K562 (cell line): ENCODE data around the gene ZNF513. TPM values are rescaled to one million over a fixed set of nuclear protein-coding genes. Genes with fewer than 3 reads are reported as not detected.
A peak's percentile ranks its signal among the peaks of the same experiment; 100 is the strongest.

Source experiments
- EGR1 ChIP-seq: fragments of 450-650 bp; conservative IDR thresholded peaks from 2 replicates; pipeline ENCODE4 v1.6.1; 2017; ENCODE audit warnings: mild to moderate bottlenecking
- ETS2 ChIP-seq: IDR thresholded peaks from 2 replicates; pipeline ENCODE4 v1.6.1; 2016; ENCODE audit warnings: borderline replicate concordance, missing genetic modification characterization, mild to moderate bottlenecking, moderate library complexity, missing compliant biosample characterization; ENCODE audit not compliant: poor library complexity, severe bottlenecking
- FOXM1 ChIP-seq, 2 experiments: fragments of 450-650 bp in 1 of 2; sonication (generic) in 1 of 2; formaldehyde crosslinking in 1 of 2; IDR thresholded peaks; 2 replicates each; pipeline versions ENCODE4 v1.6.1 to v1.9.0; 2017 to 2022; ENCODE audit warnings: low read depth in 2 of 2, mild to moderate bottlenecking in 2 of 2, missing genetic modification reagents in 1 of 2, moderate library complexity in 1 of 2
- HDAC1 ChIP-seq, 2 experiments: fragments of 450-650 bp; IDR thresholded peaks; 2 replicates each; pipeline ENCODE4 v1.6.1; 2016 to 2017; ENCODE audit warnings: inconsistent platforms in 1 of 2, mild to moderate bottlenecking in 1 of 2, moderate library complexity in 1 of 2
- IRF2 ChIP-seq: sonication (generic); formaldehyde crosslinking; IDR thresholded peaks from 2 replicates; pipeline ENCODE4 v1.8.1; 2022; ENCODE audit warnings: mild to moderate bottlenecking, missing genetic modification reagents
- MYC ChIP-seq, 2 experiments: fragments of 250-450 bp in 1 of 2; sonication (Bioruptor Pico) in 1 of 2; IDR thresholded peaks; 2 replicates each; pipeline versions ENCODE4 v1.5.1 to v1.6.1; 2012 to 2021; ENCODE audit warnings: low read depth in 2 of 2, borderline replicate concordance in 1 of 2, improper control_type of control experiment in 1 of 2, low read length in 1 of 2, mild to moderate bottlenecking in 1 of 2, moderate library complexity in 1 of 2
- PCBP2 ChIP-seq: fragments of 200-400 bp; formaldehyde crosslinking; IDR thresholded peaks from 2 replicates; pipeline ENCODE4 v1.6.1; 2018; ENCODE audit warnings: low read length, low read depth, mild to moderate bottlenecking, moderate library complexity; ENCODE audit not compliant: poor library complexity, severe bottlenecking
- RFX5 ChIP-seq: IDR thresholded peaks from 2 replicates; pipeline ENCODE4 v1.6.1; 2011; ENCODE audit warnings: low read depth, mild to moderate bottlenecking, improper control_type of control experiment, low read length
- SIN3A ChIP-seq, 2 experiments: fragments of 150-350 bp in 1 of 2; IDR thresholded peaks; 2 replicates each; pipeline ENCODE4 v1.6.1; 2011 to 2016; ENCODE audit warnings: borderline replicate concordance in 2 of 2, low read depth in 2 of 2, low read length in 2 of 2, mild to moderate bottlenecking in 2 of 2, moderate library complexity in 2 of 2; ENCODE audit not compliant: control insufficient read depth in 1 of 2
- ZBTB7A ChIP-seq: IDR thresholded peaks from 2 replicates; pipeline ENCODE4 v1.6.1; 2011; ENCODE audit warnings: low read depth, mild to moderate bottlenecking, low read length, moderate library complexity, borderline replicate concordance; ENCODE audit not compliant: control insufficient read depth
- polyA plus RNA-seq, 8 experiments: library from polyadenylated mRNA; depleted of rRNA in 4 of 8; stranded (reverse) in 5 of 8; unstranded in 3 of 8; fragments of >200 nt; fragmentation: Nextera tagmentation in 2 of 8; fragmentation: Illumina TruSeq in 1 of 8; extraction: Ambion mirVana in 2 of 8; extraction: Trizol in 1 of 8; gene quantifications; 2 replicates each; pipeline versions ENCODE4 v1.2.1 to v1.2.3, GENCODE V29; 2011 to 2014; ENCODE audit warnings: inconsistent platforms in 1 of 8, missing spikeins in 1 of 8
- total RNA-seq, 7 experiments: library from RNA; depleted of rRNA in 6 of 7; stranded (reverse); fragments of >200 nt in 6 of 7; fragmentation: Illumina TruSeq in 2 of 7; extraction: Trizol in 2 of 7; gene quantifications; 2 replicates each; pipeline versions ENCODE4 v1.2.1 to v1.2.3, GENCODE V29; 2011 to 2021; ENCODE audit warnings: low replicate concordance in 1 of 7
- TF ChIP-seq, protein P1 (sequence below): sonication (generic); formaldehyde crosslinking; IDR thresholded peaks from 2 replicates; pipeline ENCODE4 v1.8.1; 2022; ENCODE audit warnings: missing genetic modification reagents

The ZNF513 gene
- total and polyA plus RNA-seq, 9 of the 15 experiments (the other 6 are each of a cell fraction or from before 2014, with no cell fraction given) = 0.04 to 13.6 (median 4.4) TPM

DNA sequence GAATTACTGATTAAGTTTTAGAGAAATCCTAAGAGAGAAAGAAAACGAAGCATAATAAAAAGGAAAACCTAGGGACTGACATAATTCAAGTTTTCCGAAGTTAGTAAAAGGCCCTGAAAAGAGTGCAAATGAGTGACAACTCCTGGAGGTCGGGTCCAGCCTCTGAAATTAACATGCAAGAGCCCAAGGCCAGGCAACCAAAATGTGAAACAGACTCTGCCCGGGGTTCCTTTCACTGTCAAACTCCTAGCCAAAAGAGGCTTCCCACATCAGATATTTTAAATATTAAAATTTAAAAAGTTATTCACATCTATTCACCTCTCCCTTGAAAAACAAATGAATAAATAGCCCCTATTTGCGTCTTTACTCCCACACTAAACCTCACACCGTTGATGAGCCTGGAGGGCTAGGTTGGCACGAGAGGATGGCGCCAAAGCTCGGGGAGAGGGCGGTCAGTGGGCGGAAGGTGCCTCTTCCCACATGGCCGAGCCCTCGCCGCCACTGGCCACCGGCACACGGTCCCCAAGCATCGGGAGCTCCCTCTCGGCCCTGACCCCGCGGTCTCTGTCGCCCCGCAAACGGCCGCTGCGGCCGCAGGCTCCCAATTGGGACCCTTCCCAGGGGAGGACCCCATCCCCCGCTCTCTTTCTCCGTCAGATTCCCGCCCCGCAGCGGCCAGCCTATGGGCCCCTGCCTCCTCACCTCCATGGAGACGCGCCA lies 28.2 kb upstream of the ZNF513 start (continued):
- peak in 1 of 2 experiments; percentile 64; a peak in 2 of 4 replicates for TF ChIP-seq HDAC1 (IDR thresholded peaks at IDR 0.05)
- TF ChIP-seq IRF2 (CRISPR knock-in tag) = peak; percentile 64; the same call in 1 of the 2 replicates
- TF ChIP-seq PCBP2 = no peak
- TF ChIP-seq EGR1 = peak; percentile 49
- TF ChIP-seq ZBTB7A = peak; percentile 75
- TF ChIP-seq MYC (IDR thresholded peaks at IDR 0.05; ENCODE audit: low read depth, low read length) = no peak
- TF ChIP-seq MYC (CRISPR knock-in tag; IDR thresholded peaks at IDR 0.05; ENCODE audit: borderline replicate concordance, low read depth) = peak; percentile 85; the same call in 1 of the 2 replicates
- TF ChIP-seq, protein P1, sequence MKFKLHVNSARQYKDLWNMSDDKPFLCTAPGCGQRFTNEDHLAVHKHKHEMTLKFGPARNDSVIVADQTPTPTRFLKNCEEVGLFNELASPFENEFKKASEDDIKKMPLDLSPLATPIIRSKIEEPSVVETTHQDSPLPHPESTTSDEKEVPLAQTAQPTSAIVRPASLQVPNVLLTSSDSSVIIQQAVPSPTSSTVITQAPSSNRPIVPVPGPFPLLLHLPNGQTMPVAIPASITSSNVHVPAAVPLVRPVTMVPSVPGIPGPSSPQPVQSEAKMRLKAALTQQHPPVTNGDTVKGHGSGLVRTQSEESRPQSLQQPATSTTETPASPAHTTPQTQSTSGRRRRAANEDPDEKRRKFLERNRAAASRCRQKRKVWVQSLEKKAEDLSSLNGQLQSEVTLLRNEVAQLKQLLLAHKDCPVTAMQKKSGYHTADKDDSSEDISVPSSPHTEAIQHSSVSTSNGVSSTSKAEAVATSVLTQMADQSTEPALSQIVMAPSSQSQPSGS (CRISPR knock-in tag) = 0 out of 2 replicates have a peak, but pooled peaks have one; percentile 76
- TF ChIP-seq FOXM1 (IDR thresholded peaks at IDR 0.05; ENCODE audit: low read depth) = no peak
- no peak for TF ChIP-seq FOXM1 (CRISPR knock-in tag; IDR thresholded peaks at IDR 0.05; ENCODE audit: low read depth)
- TF ChIP-seq RFX5 = no peak
- no peak for TF ChIP-seq ETS2
- TF ChIP-seq SIN3A (IDR thresholded peaks at IDR 0.05; ENCODE audit: borderline replicate concordance in 2 of 2, control insufficient read depth in 1 of 2, low read depth in 2 of 2, low read length in 2 of 2) = peak in 1 of 2 experiments; percentile 79; a peak in 1 of 4 replicates
